Osteoblast (primary cell): ENCODE data around the gene GDNF. TPM values are rescaled to one million over a fixed set of nuclear protein-coding genes. Genes with fewer than 3 reads are reported as not detected.

Experiments
- DNase-seq: peaks from one replicate; pipeline ENCODE4 v3.0.0; 2011; ENCODE audit warnings: low spot score, mixed read lengths; ENCODE audit not compliant: insufficient read length; ENCODE audit errors: missing footprints
- H2AFZ ChIP-seq: 2 replicates; pipeline ENCODE4 v1.6.0; 2011; ENCODE audit warnings: mild to moderate bottlenecking, low read length
- H3K27ac ChIP-seq: 2 replicates; pipeline ENCODE4 v1.5.1; 2011; ENCODE audit warnings: mild to moderate bottlenecking, low read depth, low read length, moderate library complexity
- H3K27me3 ChIP-seq: 2 replicates; pipeline ENCODE4 v1.6.0; 2012; ENCODE audit warnings: mild to moderate bottlenecking, control low read depth, inconsistent platforms, low read length, moderate library complexity; ENCODE audit not compliant: insufficient read depth
- H3K36me3 ChIP-seq: 2 replicates; pipeline ENCODE4 v1.5.1; 2011; ENCODE audit warnings: mild to moderate bottlenecking, low read length, control low read depth, moderate library complexity; ENCODE audit not compliant: insufficient read depth
- H3K4me1 ChIP-seq: 2 replicates; pipeline ENCODE4 v1.5.1; 2011; ENCODE audit warnings: mild to moderate bottlenecking, low read length, control low read depth, moderate library complexity; ENCODE audit not compliant: insufficient read depth
- H3K4me2 ChIP-seq: 2 replicates; pipeline ENCODE4 v1.6.0; 2011; ENCODE audit warnings: mild to moderate bottlenecking, low read length; ENCODE audit not compliant: insufficient read depth
- H3K4me3 ChIP-seq: fragments of 200-600 bp; sonication (generic); 3 replicates; pipeline ENCODE4 v1.5.1; 2012; ENCODE audit warnings: mild to moderate bottlenecking, low read length, inconsistent platforms; ENCODE audit not compliant: insufficient read depth
- H3K79me2 ChIP-seq: 2 replicates; pipeline ENCODE4 v1.6.0; 2012; ENCODE audit warnings: mild to moderate bottlenecking, low read length, control low read depth, inconsistent platforms; ENCODE audit not compliant: insufficient read depth
- H3K9me3 ChIP-seq: 2 replicates; pipeline ENCODE4 v1.5.1; 2011; ENCODE audit warnings: low read depth, low read length, control low read depth
- H4K20me1 ChIP-seq: 2 replicates; pipeline ENCODE4 v1.6.0; 2012; ENCODE audit warnings: mild to moderate bottlenecking, low read length, control low read depth; ENCODE audit not compliant: insufficient read depth
- CTCF ChIP-seq: IDR thresholded peaks from 2 replicates; pipeline ENCODE4 v1.5.1; 2011; ENCODE audit warnings: mild to moderate bottlenecking, low read depth, low read length, moderate library complexity; ENCODE audit errors: extremely low read depth
- total RNA-seq: library from RNA; depleted of rRNA; stranded (reverse); fragments of >200 nt; gene quantifications from 2 replicates; pipeline ENCODE4 v1.2.3, GENCODE V29; 2012

Gene GDNF
- total RNA-seq, 1 donor = 6.2 TPM

DNA sequence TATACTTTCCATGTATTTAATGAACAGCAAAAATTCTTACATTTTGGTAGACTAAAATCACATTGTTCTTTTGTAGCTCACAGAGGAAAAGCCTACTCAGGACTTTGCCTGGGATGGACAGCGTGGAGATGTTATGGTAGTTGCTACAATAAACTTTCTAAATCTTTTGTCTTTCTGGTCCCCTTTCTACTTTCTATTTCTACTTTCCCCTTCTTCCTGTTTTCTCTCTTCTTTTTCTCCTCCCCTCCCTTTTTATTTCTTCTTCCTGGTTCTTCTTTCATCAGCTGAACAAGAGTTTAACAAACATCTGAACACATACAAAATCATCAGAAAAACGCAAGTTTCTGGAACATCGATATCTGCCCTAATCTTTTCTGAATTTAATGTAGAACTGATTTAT, 15.6 kb upstream of the GDNF start:
- no peaks in the 10 kb centered on the region for H4K20me1 ChIP-seq
- H2AFZ ChIP-seq = no peak overlapping the region
- H3K27ac ChIP-seq = no peak overlapping the region
- H3K79me2 ChIP-seq = no peaks in the 10 kb centered on the region
- no peaks in the 10 kb centered on the region for H3K9me3 ChIP-seq
- peaks cover 5% of the 10 kb centered on the region for H3K4me1 ChIP-seq
- no peaks in the 10 kb centered on the region for H3K36me3 ChIP-seq
- H3K4me2 ChIP-seq = no peak overlapping the region
- H3K27me3 ChIP-seq = peaks cover 25% of the 10 kb centered on the region
- H3K4me3 ChIP-seq = no peak overlapping the region
- no peak for TF ChIP-seq CTCF
- DNase-seq = no peak

GRCh38 chr5:37851305-37851704, 11.5 kb upstream of the GDNF start:
- Histone ChIP-seq H3K36me3 (no peaks in the 10 kb centered on the region), H4K20me1 (no peaks in the 10 kb centered on the region), H3K4me1 (peaks cover 28% of the 10 kb centered on the region), H3K79me2 (no peaks in the 10 kb centered on the region), H3K27me3 (peaks cover 3% of the 10 kb centered on the region), H3K4me3 (no peak overlapping the region), H2AFZ (no peak overlapping the region), H3K9me3 (no peaks in the 10 kb centered on the region), H3K4me2 (no peak overlapping the region), H3K27ac (no peak overlapping the region)
- TF ChIP-seq CTCF = no peak
- no peak for DNase-seq

DNA sequence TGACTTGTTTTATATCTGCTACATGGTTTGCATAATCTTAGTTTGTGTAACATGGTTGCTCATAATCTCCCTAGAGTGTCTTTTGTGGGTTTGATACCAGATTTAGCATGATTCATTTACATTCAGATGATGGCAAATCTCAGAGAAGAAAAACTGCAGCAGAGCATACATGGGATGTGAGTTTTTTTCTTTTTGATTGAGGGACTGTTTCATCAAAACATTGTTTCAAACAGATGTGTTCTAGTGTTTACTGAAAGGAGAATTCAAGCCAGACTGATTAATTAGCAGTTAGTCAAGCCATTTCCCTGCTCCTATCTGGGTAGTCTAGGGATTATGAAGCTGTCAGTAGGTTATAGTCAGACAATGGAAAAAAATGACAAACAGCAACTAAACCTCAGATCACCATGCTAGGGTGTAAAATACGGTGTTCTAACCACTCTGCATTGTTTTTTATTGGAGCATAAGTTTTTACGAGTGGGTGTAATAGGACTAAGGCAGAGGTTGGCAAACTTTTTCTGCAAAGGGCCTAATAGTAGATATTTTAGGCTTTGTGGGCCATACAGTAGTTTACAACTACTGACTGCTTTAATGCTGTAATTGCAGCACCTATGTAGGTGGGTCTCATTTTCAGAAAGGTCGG, 10.5 kb upstream of the GDNF start:
- no peak overlapping the region for H2AFZ ChIP-seq
- H3K79me2 ChIP-seq = no peaks in the 10 kb centered on the region
- H3K9me3 ChIP-seq = no peaks in the 10 kb centered on the region
- H3K36me3 ChIP-seq = no peaks in the 10 kb centered on the region
- H4K20me1 ChIP-seq = no peaks in the 10 kb centered on the region
- H3K4me2 ChIP-seq = peak overlapping the region; percentile 9
- H3K4me3 ChIP-seq = no peak overlapping the region
- no peak for TF ChIP-seq CTCF
- H3K27me3 ChIP-seq = peaks cover 3% of the 10 kb centered on the region
- H3K27ac ChIP-seq = no peak overlapping the region
- peak; percentile 92 for DNase-seq
- H3K4me1 ChIP-seq = peaks cover 28% of the 10 kb centered on the region

- no peak for DNase-seq
- Histone ChIP-seq H3K79me2 (no peaks in the 10 kb centered on the region), H3K9me3 (no peaks in the 10 kb centered on the region), H3K27ac (no peak overlapping the region), H2AFZ (no peak overlapping the region), H3K4me1 (peaks cover 28% of the 10 kb centered on the region), H3K27me3 (no peaks in the 10 kb centered on the region), H3K4me2 (no peak overlapping the region), H3K4me3 (no peak overlapping the region), H3K36me3 (no peaks in the 10 kb centered on the region), H4K20me1 (no peaks in the 10 kb centered on the region)
- no peak for TF ChIP-seq CTCF
Observed at GRCh38 chr5:37849641-37850040, 9.8 kb upstream of the GDNF start.
